HAP-1 (cell line): ENCODE data around the gene CNTNAP4.

ENCODE experiments used
- DNase-seq, 2 experiments: peaks; one replicate each; pipeline ENCODE4 v3.0.0-alpha.2; 2016 to 2020; ENCODE audit warnings: low spot score in 2 of 2
- H3K27me3 ChIP-seq: fragments of 250-450 bp; sonication (Bioruptor Pico); 2 replicates; pipeline ENCODE4 v1.5.1; 2020; ENCODE audit warnings: low read depth, mild to moderate bottlenecking, moderate library complexity
- H3K36me3 ChIP-seq: fragments of 250-450 bp; sonication (Bioruptor Pico); replicated peaks from 2 replicates; pipeline ENCODE4 v1.5.1; 2020; ENCODE audit warnings: mild to moderate bottlenecking
- H3K4me1 ChIP-seq: fragments of 250-450 bp; sonication (Bioruptor Pico); 2 replicates; pipeline ENCODE4 v1.5.1; 2020; ENCODE audit warnings: mild to moderate bottlenecking
- H3K4me3 ChIP-seq: fragments of 250-450 bp; sonication (Bioruptor Pico); 2 replicates; pipeline ENCODE4 v1.5.1; 2020; ENCODE audit warnings: mild to moderate bottlenecking, moderate library complexity
- H3K9me3 ChIP-seq: fragments of 250-450 bp; sonication (Bioruptor Pico); 2 replicates; pipeline ENCODE4 v1.5.1; 2020; ENCODE audit warnings: mild to moderate bottlenecking, moderate library complexity
- in situ Hi-C: fragments of 300-500 bp; cut with MboI; formaldehyde crosslinking; loops from 3 replicates; pipeline ENCODE4 v1.14.3; 2020; ENCODE audit warnings: low sequenced_read_pairs, inconsistent platforms, mixed read lengths

The CNTNAP4 gene

GRCh38 chr16:76573281-76573680 lies 296.1 kb downstream of the CNTNAP4 start:
- Histone ChIP-seq H3K36me3 (no peaks in the 10 kb centered on the region), H3K4me3 (no peak overlapping the region), H3K9me3 (no peaks in the 10 kb centered on the region), H3K4me1 (no peaks in the 10 kb centered on the region), H3K27me3 (no peaks in the 10 kb centered on the region)
- no peak for DNase-seq
- in situ Hi-C loops = no loop called here

- no peaks in the 10 kb centered on the region for H3K9me3 ChIP-seq
- H3K4me1 ChIP-seq = no peaks in the 10 kb centered on the region
- H3K36me3 ChIP-seq = no peaks in the 10 kb centered on the region
- no peaks in the 10 kb centered on the region for H3K27me3 ChIP-seq
- in situ Hi-C loops = no loop called here
- H3K4me3 ChIP-seq = no peak overlapping the region
- no peak for DNase-seq
These were observed 297.4 kb downstream of the CNTNAP4 start for GRCh38 chr16:76574651-76575050.

GRCh38 chr16:76576526-76576925 lies 299.3 kb downstream of the CNTNAP4 start:
- in situ Hi-C loops = no loop called here
- no peak overlapping the region for H3K4me3 ChIP-seq
- H3K27me3 ChIP-seq = no peaks in the 10 kb centered on the region
- no peak for DNase-seq
- H3K9me3 ChIP-seq = no peaks in the 10 kb centered on the region
- H3K4me1 ChIP-seq = no peaks in the 10 kb centered on the region
- H3K36me3 ChIP-seq = no peaks in the 10 kb centered on the region

- H3K4me3 ChIP-seq = no peak overlapping the region
- H3K4me1 ChIP-seq = no peaks in the 10 kb centered on the region
- no peaks in the 10 kb centered on the region for H3K36me3 ChIP-seq
- H3K9me3 ChIP-seq = no peaks in the 10 kb centered on the region
- no peak for DNase-seq
- no peaks in the 10 kb centered on the region for H3K27me3 ChIP-seq
- in situ Hi-C loops = no loop called here
These were observed 299.8 kb downstream of the CNTNAP4 start for GRCh38 chr16:76577003-76577402.

GRCh38 chr16:76579277-76579922 lies 302.2 kb downstream of the CNTNAP4 start:
- H3K36me3 ChIP-seq = no peaks in the 10 kb centered on the region
- no peak overlapping the region for H3K4me3 ChIP-seq
- H3K27me3 ChIP-seq = peaks cover 8% of the 10 kb centered on the region; the same call in 1 of the 2 replicates
- in situ Hi-C loops = no loop called here
- no peaks in the 10 kb centered on the region for H3K9me3 ChIP-seq
- H3K4me1 ChIP-seq = no peaks in the 10 kb centered on the region
- DNase-seq = no peak

GRCh38 chr16:76583466-76583865 lies 306.3 kb downstream of the CNTNAP4 start:
- in situ Hi-C loops = no loop called here
- peak; percentile 28 to 60 for DNase-seq
- H3K4me1 ChIP-seq = no peaks in the 10 kb centered on the region
- no peaks in the 10 kb centered on the region for H3K9me3 ChIP-seq
- no peaks in the 10 kb centered on the region for H3K36me3 ChIP-seq
- no peak overlapping the region for H3K4me3 ChIP-seq
- H3K27me3 ChIP-seq = peaks cover 8% of the 10 kb centered on the region; the same call in 1 of the 2 replicates

- Histone ChIP-seq H3K4me1 (no peaks in the 10 kb centered on the region), H3K36me3 (no peaks in the 10 kb centered on the region), H3K4me3 (no peak overlapping the region), H3K9me3 (no peaks in the 10 kb centered on the region), H3K27me3 (peaks cover 8% of the 10 kb centered on the region; the same call in 1 of the 2 replicates)
- in situ Hi-C loops = no loop called here
- no peak for DNase-seq
These were observed 306.7 kb downstream of the CNTNAP4 start for GRCh38 chr16:76583945-76584344.

GRCh38 chr16:76598498-76598897 lies 321.3 kb downstream of the CNTNAP4 start:
- Histone ChIP-seq H3K36me3 (no peaks in the 10 kb centered on the region), H3K27me3 (no peaks in the 10 kb centered on the region), H3K9me3 (no peaks in the 10 kb centered on the region), H3K4me3 (no peak overlapping the region), H3K4me1 (no peaks in the 10 kb centered on the region)
- in situ Hi-C loops = no loop called here
- DNase-seq = no peak

- DNase-seq = no peak
- Histone ChIP-seq H3K36me3 (no peaks in the 10 kb centered on the region), H3K4me3 (no peak overlapping the region), H3K27me3 (no peaks in the 10 kb centered on the region), H3K9me3 (no peaks in the 10 kb centered on the region), H3K4me1 (no peaks in the 10 kb centered on the region)
- in situ Hi-C loops = no loop called here
These were observed 330.1 kb downstream of the CNTNAP4 start for GRCh38 chr16:76607317-76607716.
